CD4-positive, alpha-beta T cell treated with Interleukin-15 for 4 hours (primary cell): Measurements from ENCODE around the gene POLE.

Source experiments
- DNase-seq: peaks from one replicate; pipeline ENCODE4 v3.0.0-alpha.2; 2020; ENCODE audit warnings: low spot score

Gene POLE

GRCh38 chr12:132579744-132580143 lies 107.4 kb downstream of the POLE start:
- no peak for DNase-seq

GRCh38 chr12:132578826-132579225 lies 108.3 kb downstream of the POLE start:
- no peak for DNase-seq

- no peak for DNase-seq
Measured at GRCh38 chr12:132578118-132578517, 109.0 kb downstream of the POLE start.

- no peak for DNase-seq
Measured at GRCh38 chr12:132577191-132577920, 109.8 kb downstream of the POLE start.

GRCh38 chr12:132576701-132577100 lies 110.4 kb downstream of the POLE start:
- no peak for DNase-seq

GRCh38 chr12:132575661-132576060 lies 111.5 kb downstream of the POLE start:
- DNase-seq = no peak

GRCh38 chr12:132574271-132574996 lies 112.7 kb downstream of the POLE start:
- no peak for DNase-seq
